B cell (primary cell): ENCODE results near the gene SOX6. TPM values are rescaled to one million over a fixed set of nuclear protein-coding genes. Genes with fewer than 3 reads are reported as not detected.

Experiments
- ATAC-seq: fragments of 200-7000 bp; cut with Tn5 transposase; one replicate; pipeline ENCODE4 v1.10.0; 2021; ENCODE audit warnings: low read depth, mild to moderate bottlenecking, moderate number of reproducible peaks, moderate library complexity
- CTCF ChIA-PET: fragments of 350-600 bp; sonication (Branson Sonifier 250); formaldehyde crosslinking; loops from one replicate; lab custom pipeline; 2021; ENCODE audit warnings: antibody characterized with exemption, inconsistent platforms; lab: Charles Lee
- POLR2A ChIA-PET: fragments of 350-600 bp; sonication (Branson Sonifier 250); formaldehyde crosslinking; loops from one replicate; lab custom pipeline; 2021; ENCODE audit warnings: antibody characterized with exemption; lab: Charles Lee
- DNase-seq: peaks from one replicate; pipeline ENCODE4 v3.0.0; 2013
- H2AFZ ChIP-seq: 2 replicates; pipeline ENCODE4 v1.6.1; 2012; ENCODE audit warnings: mild to moderate bottlenecking, low read depth, low read length; ENCODE audit not compliant: insufficient read depth, poor library complexity, severe bottlenecking
- H3K27ac ChIP-seq, 2 donors: 1 replicate in 1 of 2; 2 replicates in 1 of 2; pipeline ENCODE4 v1.5.1; 2012 to 2013; ENCODE audit warnings: low read length in 2 of 2, mild to moderate bottlenecking in 2 of 2, moderate library complexity in 1 of 2
- H3K27me3 ChIP-seq, 4 experiments: fragments of 200-600 bp in 1 of 4; sonication (generic) in 1 of 4; replicated peaks in 1 of 4; 1 replicate in 2 of 4; 2 replicates in 2 of 4; pipeline versions ENCODE4 v1.6.1 to v1.7.0; 2013 to 2016; ENCODE audit warnings: low read length in 3 of 4, mild to moderate bottlenecking in 2 of 4, mixed read lengths in 1 of 4, moderate library complexity in 1 of 4; ENCODE audit not compliant: insufficient read depth in 4 of 4, control insufficient read depth in 3 of 4; ENCODE audit errors: control extremely low read depth in 1 of 4
- H3K36me3 ChIP-seq, 2 experiments: replicated peaks in 1 of 2; 1 replicate in 1 of 2; 2 replicates in 1 of 2; pipeline versions ENCODE4 v1.6.1 to v1.7.1; 2013; ENCODE audit warnings: low read length in 1 of 2; ENCODE audit not compliant: insufficient read depth in 2 of 2, control insufficient read depth in 1 of 2; ENCODE audit errors: control extremely low read depth in 1 of 2, extremely low read depth in 1 of 2
- H3K4me1 ChIP-seq, 2 donors: fragments of 200-600 bp in 1 of 2; sonication (generic) in 1 of 2; 1 replicate in 1 of 2; 2 replicates in 1 of 2; pipeline versions ENCODE4 v1.5.1 to v1.6.1; 2013 to 2017; ENCODE audit warnings: low read length in 2 of 2; ENCODE audit not compliant: control insufficient read depth in 2 of 2, insufficient read depth in 2 of 2
- H3K4me2 ChIP-seq: replicated peaks from 2 replicates; pipeline ENCODE3; 2012; ENCODE audit warnings: mild to moderate bottlenecking, low read depth, low read length; ENCODE audit not compliant: poor library complexity, severe bottlenecking
- H3K4me3 ChIP-seq, 5 experiments: fragments of 200-600 bp in 1 of 5; sonication (generic) in 1 of 5; 1 replicate in 3 of 5; 2 replicates in 2 of 5; pipeline versions ENCODE4 v1.5.1 to v1.7.0; 2011 to 2016; ENCODE audit warnings: low read length in 4 of 5, mild to moderate bottlenecking in 4 of 5, low read depth in 2 of 5, control low read depth in 1 of 5, moderate library complexity in 1 of 5; ENCODE audit not compliant: insufficient read depth in 1 of 5; ENCODE audit errors: control extremely low read depth in 1 of 5, extremely low read depth in 1 of 5
- H3K79me2 ChIP-seq: fragments of 200-600 bp; sonication (generic); one replicate; pipeline ENCODE4 v1.6.0; 2016; ENCODE audit warnings: low read length; ENCODE audit not compliant: control insufficient read depth, insufficient read depth
- H3K9ac ChIP-seq: fragments of 200-600 bp; sonication (generic); 2 replicates; pipeline ENCODE4 v1.6.1; 2017; ENCODE audit warnings: mild to moderate bottlenecking, low read length, moderate library complexity
- H3K9me3 ChIP-seq, 3 donors: one replicate each; pipeline versions ENCODE4 v1.6.1 to v1.7.1; 2013; ENCODE audit warnings: low read length in 2 of 3; ENCODE audit not compliant: control insufficient read depth in 2 of 3, insufficient read depth in 1 of 3; ENCODE audit errors: control extremely low read depth in 1 of 3
- H4K20me1 ChIP-seq: 2 replicates; pipeline ENCODE4 v1.6.0; 2012; ENCODE audit warnings: mild to moderate bottlenecking, low read length; ENCODE audit not compliant: insufficient read depth, control insufficient read depth, poor library complexity, severe bottlenecking
- H3K27ac Mint-ChIP-seq: one replicate; pipeline ENCODE4 v1.8.0; 2021; ENCODE audit warnings: mixed read lengths
- H3K27me3 Mint-ChIP-seq: one replicate; pipeline ENCODE4 v1.8.0; 2021; ENCODE audit warnings: mixed read lengths
- H3K4me1 Mint-ChIP-seq: one replicate; pipeline ENCODE4 v1.8.0; 2021; ENCODE audit warnings: mixed read lengths
- H3K4me3 Mint-ChIP-seq: one replicate; pipeline ENCODE4 v1.8.0; 2021; ENCODE audit warnings: mixed read lengths
- H3K9me3 Mint-ChIP-seq: one replicate; pipeline ENCODE4 v1.8.0; 2022; ENCODE audit warnings: mixed read lengths; ENCODE audit not compliant: insufficient read depth
- EZH2 ChIP-seq: IDR thresholded peaks from 2 replicates; pipeline ENCODE4 v1.6.1; 2012; ENCODE audit warnings: borderline replicate concordance, low read depth, mild to moderate bottlenecking, moderate library complexity, low read length; ENCODE audit not compliant: insufficient read depth, poor library complexity, severe bottlenecking
- WGBS: methylation state at CpG from one replicate; pipeline ENCODE4 v1.1.5; 2013; ENCODE audit warnings: missing lambda C conversion rate; ENCODE audit not compliant: insufficient coverage; 5-methylcytosine and 5-hydroxymethylcytosine counted together
- intact Hi-C: fragments of 100-400 bp; cut with micrococcal nuclease; formaldehyde crosslinking; loops from one replicate; pipeline ENCODE4 v1.10.0; 2022
- polyA plus RNA-seq: library from polyadenylated mRNA; depleted of rRNA; stranded (reverse); fragments of >200 nt; gene quantifications from 2 replicates; pipeline ENCODE4 v1.2.3, GENCODE V29; 2012
- total RNA-seq, 2 donors: library from RNA; stranded (reverse); fragments of 120-200 nt in 1 of 2; gene quantifications; 1 replicate in 1 of 2; 2 replicates in 1 of 2; pipeline versions ENCODE4 v1.2.3 to v1.2.4, GENCODE V29; 2013 to 2022
- TF ChIP-seq, protein P1 (sequence below): fragments of 200-600 bp; IDR thresholded peaks from one replicate; pipeline ENCODE4 v1.8.0; 2022; ENCODE audit warnings: antibody characterized with exemption, mild to moderate bottlenecking

SOX6 gene
- total and polyA plus RNA-seq, 2 donors (not counting 1 experiment from before 2014, with no cell fraction given), result not detected

DNA sequence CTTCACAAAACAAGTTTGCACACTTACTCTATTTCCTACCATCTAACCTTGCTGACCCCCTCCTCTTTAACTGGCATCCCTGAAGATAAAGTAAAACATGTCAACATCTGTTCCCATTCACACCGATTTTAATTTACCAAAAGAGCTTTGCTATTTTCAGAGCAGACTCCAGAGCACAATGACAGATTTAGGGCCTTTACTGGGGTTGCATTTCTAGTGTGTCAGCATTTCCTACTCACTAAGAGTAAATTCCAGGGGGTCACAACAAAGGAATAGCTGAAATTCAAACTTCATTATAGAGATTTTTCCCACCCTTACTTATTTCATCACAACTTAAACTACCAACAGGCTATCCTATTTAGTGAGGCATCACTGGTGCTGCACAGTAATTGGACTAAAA lies 60.8 kb downstream of the SOX6 start:
- Histone ChIP-seq H3K4me1 (no peaks in the 10 kb centered on the region), H3K9ac (no peak overlapping the region), H3K4me2 (no peak overlapping the region), H3K9me3 (peaks cover 0 to 1% (median 0%) of the 10 kb centered on the region in 3 donors), H4K20me1 (no peaks in the 10 kb centered on the region), H3K27ac (no peak overlapping the region), H3K27me3 (no peaks in the 10 kb centered on the region), H2AFZ (no peak overlapping the region), H3K36me3 (no peaks in the 10 kb centered on the region), H3K79me2 (no peaks in the 10 kb centered on the region), H3K4me3 (no peak overlapping the region)
- ChIA-PET CTCF (no interaction called here), POLR2A (no interaction called here)
- DNase-seq (no peak), ATAC-seq (no peak)
- intact Hi-C loops, result no loop called here
- no peaks in the 10 kb centered on the region for H3K9me3 Mint-ChIP-seq
- H3K27me3 Mint-ChIP-seq, result no peaks in the 10 kb centered on the region
- WGBS, result 40% methylated on average over 1 of the region's 1 CpG
- H3K4me1 Mint-ChIP-seq, result no peaks in the 10 kb centered on the region
- no peak overlapping the region for H3K4me3 Mint-ChIP-seq
- H3K27ac Mint-ChIP-seq, result no peak overlapping the region
- TF ChIP-seq, protein P1, sequence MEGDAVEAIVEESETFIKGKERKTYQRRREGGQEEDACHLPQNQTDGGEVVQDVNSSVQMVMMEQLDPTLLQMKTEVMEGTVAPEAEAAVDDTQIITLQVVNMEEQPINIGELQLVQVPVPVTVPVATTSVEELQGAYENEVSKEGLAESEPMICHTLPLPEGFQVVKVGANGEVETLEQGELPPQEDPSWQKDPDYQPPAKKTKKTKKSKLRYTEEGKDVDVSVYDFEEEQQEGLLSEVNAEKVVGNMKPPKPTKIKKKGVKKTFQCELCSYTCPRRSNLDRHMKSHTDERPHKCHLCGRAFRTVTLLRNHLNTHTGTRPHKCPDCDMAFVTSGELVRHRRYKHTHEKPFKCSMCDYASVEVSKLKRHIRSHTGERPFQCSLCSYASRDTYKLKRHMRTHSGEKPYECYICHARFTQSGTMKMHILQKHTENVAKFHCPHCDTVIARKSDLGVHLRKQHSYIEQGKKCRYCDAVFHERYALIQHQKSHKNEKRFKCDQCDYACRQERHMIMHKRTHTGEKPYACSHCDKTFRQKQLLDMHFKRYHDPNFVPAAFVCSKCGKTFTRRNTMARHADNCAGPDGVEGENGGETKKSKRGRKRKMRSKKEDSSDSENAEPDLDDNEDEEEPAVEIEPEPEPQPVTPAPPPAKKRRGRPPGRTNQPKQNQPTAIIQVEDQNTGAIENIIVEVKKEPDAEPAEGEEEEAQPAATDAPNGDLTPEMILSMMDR, result no peak
- no peak for TF ChIP-seq EZH2

GRCh38 chr11:16293204-16293681 lies 63.1 kb downstream of the SOX6 start:
- Histone ChIP-seq H3K79me2 (no peaks in the 10 kb centered on the region), H3K27ac (no peak overlapping the region), H3K4me3 (no peak overlapping the region), H3K9ac (no peak overlapping the region), H4K20me1 (no peaks in the 10 kb centered on the region), H3K36me3 (no peaks in the 10 kb centered on the region), H3K9me3 (peaks cover 0 to 1% (median 0%) of the 10 kb centered on the region in 3 donors), H3K4me2 (no peak overlapping the region), H3K27me3 (no peaks in the 10 kb centered on the region), H3K4me1 (no peaks in the 10 kb centered on the region), H2AFZ (no peak overlapping the region)
- intact Hi-C loops, result no loop called here
- Mint-ChIP-seq H3K4me3 (no peak overlapping the region), H3K9me3 (no peaks in the 10 kb centered on the region), H3K4me1 (no peaks in the 10 kb centered on the region), H3K27ac (no peak overlapping the region), H3K27me3 (no peaks in the 10 kb centered on the region)
- DNase-seq, result no peak
- ChIA-PET CTCF (no interaction called here), POLR2A (no interaction called here)
- WGBS, result no CpG with 5 or more reads among the region's 2 CpGs
- no peak for ATAC-seq
- no peak for TF ChIP-seq EZH2
- TF ChIP-seq, protein P1, result no peak
